GM20000 (cell line): Measurements from ENCODE around the gene TBC1D4.
"Not testable (repeated sequence)": the region's sequence is repeated elsewhere in the genome, so short reads cannot be mapped to it uniquely, and the experiment has no call there.

ENCODE experiments used
- DNase-seq: peaks from one replicate; pipeline ENCODE4 v3.0.0; 2012; ENCODE audit warnings: low spot score
- TF ChIP-seq, protein P1 (sequence below): IDR thresholded peaks from 2 replicates; pipeline ENCODE4 v1.5.1; 2012; ENCODE audit warnings: mild to moderate bottlenecking, control low read depth; ENCODE audit errors: extremely low read depth, missing control alignments

The TBC1D4 gene

GRCh38 chr13:75316427-75316826 lies 165.5 kb downstream of the TBC1D4 start:
- TF ChIP-seq, protein P1, sequence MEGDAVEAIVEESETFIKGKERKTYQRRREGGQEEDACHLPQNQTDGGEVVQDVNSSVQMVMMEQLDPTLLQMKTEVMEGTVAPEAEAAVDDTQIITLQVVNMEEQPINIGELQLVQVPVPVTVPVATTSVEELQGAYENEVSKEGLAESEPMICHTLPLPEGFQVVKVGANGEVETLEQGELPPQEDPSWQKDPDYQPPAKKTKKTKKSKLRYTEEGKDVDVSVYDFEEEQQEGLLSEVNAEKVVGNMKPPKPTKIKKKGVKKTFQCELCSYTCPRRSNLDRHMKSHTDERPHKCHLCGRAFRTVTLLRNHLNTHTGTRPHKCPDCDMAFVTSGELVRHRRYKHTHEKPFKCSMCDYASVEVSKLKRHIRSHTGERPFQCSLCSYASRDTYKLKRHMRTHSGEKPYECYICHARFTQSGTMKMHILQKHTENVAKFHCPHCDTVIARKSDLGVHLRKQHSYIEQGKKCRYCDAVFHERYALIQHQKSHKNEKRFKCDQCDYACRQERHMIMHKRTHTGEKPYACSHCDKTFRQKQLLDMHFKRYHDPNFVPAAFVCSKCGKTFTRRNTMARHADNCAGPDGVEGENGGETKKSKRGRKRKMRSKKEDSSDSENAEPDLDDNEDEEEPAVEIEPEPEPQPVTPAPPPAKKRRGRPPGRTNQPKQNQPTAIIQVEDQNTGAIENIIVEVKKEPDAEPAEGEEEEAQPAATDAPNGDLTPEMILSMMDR: no peak
- DNase-seq: no peak

DNA sequence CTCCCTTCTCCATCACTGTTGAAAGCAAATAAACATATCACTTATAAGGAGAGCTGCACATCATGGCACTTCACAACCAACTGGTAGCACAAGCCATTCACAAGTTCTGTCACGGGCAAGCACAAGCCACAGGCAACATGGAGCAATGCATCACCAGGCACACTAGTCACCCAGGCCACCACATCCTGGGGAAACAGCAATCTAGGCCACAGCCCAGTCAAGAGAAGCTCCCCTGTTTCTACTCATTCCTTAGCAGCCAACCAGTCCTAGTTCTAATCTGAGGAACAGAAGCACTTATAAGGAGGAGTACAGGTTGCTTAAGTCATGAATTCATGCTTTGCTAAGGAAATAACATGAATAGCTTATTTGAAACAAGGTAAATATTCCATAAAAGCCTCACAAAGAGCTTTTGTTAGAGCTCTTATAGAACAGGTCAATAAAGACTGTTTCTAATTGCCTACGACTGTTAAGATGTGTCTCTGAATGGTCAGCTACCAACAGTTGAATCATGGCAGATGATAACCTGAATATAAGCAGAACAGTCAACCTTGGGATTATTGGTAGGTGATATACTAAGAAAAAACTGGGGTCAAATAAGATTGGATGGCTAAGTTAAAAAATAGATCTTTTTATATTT lies 169.0 kb downstream of the TBC1D4 start:
- TF ChIP-seq, protein P1: no peak
- no peak for DNase-seq

GRCh38 chr13:75309981-75310580 lies 171.9 kb downstream of the TBC1D4 start:
- DNase-seq: no peak
- TF ChIP-seq, protein P1: no peak

GRCh38 chr13:75308222-75308621 lies 173.7 kb downstream of the TBC1D4 start:
- no peak for DNase-seq
- TF ChIP-seq, protein P1: no peak

- no peak for DNase-seq
- TF ChIP-seq, protein P1: no peak
Observed at GRCh38 chr13:75307370-75307949, 174.5 kb downstream of the TBC1D4 start.

GRCh38 chr13:75306967-75307366 lies 175.0 kb downstream of the TBC1D4 start:
- not testable (repeated sequence) for DNase-seq

DNA sequence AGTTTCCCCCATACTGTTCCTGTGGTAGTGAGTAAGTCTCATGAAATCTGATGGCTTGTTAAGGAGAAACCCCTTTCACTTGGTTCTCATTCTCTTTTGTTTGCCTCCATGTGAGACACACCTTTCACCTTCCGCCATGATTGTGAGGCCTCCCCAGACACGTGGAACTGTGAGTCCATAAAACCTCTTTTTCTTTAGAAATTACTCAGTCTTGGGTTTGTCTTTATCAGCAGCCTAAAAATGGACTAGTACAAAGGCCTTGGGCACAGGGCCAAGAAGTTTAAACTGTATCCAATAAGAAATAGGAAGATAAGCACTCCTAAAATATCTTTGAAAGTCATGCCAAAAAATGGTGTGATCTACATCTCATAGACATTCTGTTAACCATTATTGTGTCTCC lies 176.9 kb downstream of the TBC1D4 start:
- TF ChIP-seq, protein P1: no peak
- DNase-seq: no peak
